GM23248 (cell line): Measurements from ENCODE around the gene NDUFAF3.

ENCODE experiments used
- EZH2 ChIP-seq: fragments of 200-600 bp; sonication (generic); IDR thresholded peaks from 2 replicates; pipeline ENCODE4 v1.6.1; 2018; ENCODE audit warnings: antibody characterized with exemption, mild to moderate bottlenecking; ENCODE audit not compliant: insufficient read depth, poor library complexity, severe bottlenecking
- EZH2phosphoT487 ChIP-seq: fragments of 200-600 bp; sonication (generic); IDR thresholded peaks from 2 replicates; pipeline ENCODE4 v1.6.1; 2018; ENCODE audit warnings: antibody characterized with exemption, moderate library complexity, mild to moderate bottlenecking, low read depth; ENCODE audit not compliant: insufficient read depth

GRCh38 chr3:49029563-49029884 lies 7.6 kb downstream of the NDUFAF3 start:
- TF ChIP-seq EZH2 (no peak), EZH2phosphoT487 (no peak)
